Mesodermal cell (in vitro differentiated cells): Measurements from ENCODE around the gene SYNE2.

ENCODE experiments used
- H3K27ac ChIP-seq: 2 replicates; pipeline ENCODE4 v1.7.0; 2013; ENCODE audit warnings: mild to moderate bottlenecking, low read depth, low read length, moderate library complexity; ENCODE audit not compliant: severe bottlenecking
- H3K36me3 ChIP-seq: 2 replicates; pipeline ENCODE4 v1.7.1; 2013; ENCODE audit warnings: mild to moderate bottlenecking, low read length, moderate library complexity; ENCODE audit not compliant: control insufficient read depth, insufficient read depth
- H3K4me1 ChIP-seq: one replicate; pipeline ENCODE4 v1.7.1; 2013; ENCODE audit warnings: mild to moderate bottlenecking, low read length; ENCODE audit not compliant: insufficient read depth, control insufficient read depth, poor library complexity, severe bottlenecking
- H3K4me3 ChIP-seq: 2 replicates; pipeline ENCODE4 v1.7.0; 2013; ENCODE audit warnings: low read length, control low read depth, mild to moderate bottlenecking; ENCODE audit not compliant: insufficient read depth, poor library complexity, severe bottlenecking; ENCODE audit errors: extremely low read depth
- H3K9me3 ChIP-seq: 2 replicates; pipeline ENCODE4 v1.7.1; 2013; ENCODE audit warnings: mild to moderate bottlenecking, low read length, moderate library complexity; ENCODE audit not compliant: control insufficient read depth
- WGBS, 2 experiments: methylation state at CpG; one replicate each; pipeline ENCODE4 v1.1.5; 2013; ENCODE audit warnings: missing lambda C conversion rate in 2 of 2; ENCODE audit not compliant: insufficient coverage in 2 of 2; 5-methylcytosine and 5-hydroxymethylcytosine counted together

Gene SYNE2

GRCh38 chr14:64049616-64050381, 197.0 kb downstream of the SYNE2 start:
- Histone ChIP-seq H3K4me3 (no peak overlapping the region), H3K4me1 (no peaks in the 10 kb centered on the region), H3K9me3 (no peaks in the 10 kb centered on the region), H3K27ac (no peak overlapping the region), H3K36me3 (peaks cover 2% of the 10 kb centered on the region)
- 93 to 100% methylated on average over 2 of the region's 2 CpGs for WGBS, 2 experiments

- Histone ChIP-seq H3K4me1 (no peaks in the 10 kb centered on the region), H3K4me3 (no peak overlapping the region), H3K36me3 (peaks cover 5% of the 10 kb centered on the region), H3K9me3 (no peaks in the 10 kb centered on the region), H3K27ac (no peak overlapping the region)
- 95 to 97% methylated on average over 5 of the region's 10 CpGs for WGBS, 2 experiments
Measured at GRCh38 chr14:64053694-64054669, 201.2 kb downstream of the SYNE2 start.

- H3K4me1 ChIP-seq = no peaks in the 10 kb centered on the region
- WGBS, 2 experiments = 89 to 94% methylated on average over 6 of the region's 6 CpGs
- no peak overlapping the region for H3K27ac ChIP-seq
- peaks cover 2% of the 10 kb centered on the region for H3K36me3 ChIP-seq
- no peaks in the 10 kb centered on the region for H3K9me3 ChIP-seq
- no peak overlapping the region for H3K4me3 ChIP-seq
Measured at GRCh38 chr14:64059454-64060198, 206.8 kb downstream of the SYNE2 start.

GRCh38 chr14:64060199-64060545, 207.4 kb downstream of the SYNE2 start:
- no peak overlapping the region for H3K27ac ChIP-seq
- 100% methylated on average over 1 of the region's 1 CpG; no CpG with 5 or more reads in 1 of the 2 experiments for WGBS, 2 experiments
- no peaks in the 10 kb centered on the region for H3K4me1 ChIP-seq
- no peak overlapping the region for H3K4me3 ChIP-seq
- H3K36me3 ChIP-seq = peaks cover 2% of the 10 kb centered on the region
- no peaks in the 10 kb centered on the region for H3K9me3 ChIP-seq

GRCh38 chr14:64060648-64061096, 207.9 kb downstream of the SYNE2 start:
- H3K27ac ChIP-seq = no peak overlapping the region
- peaks cover 2% of the 10 kb centered on the region for H3K36me3 ChIP-seq
- no peaks in the 10 kb centered on the region for H3K4me1 ChIP-seq
- no peak overlapping the region for H3K4me3 ChIP-seq
- 48 to 71% methylated on average over 1 to 5 of the region's 5 CpGs for WGBS, 2 experiments
- no peaks in the 10 kb centered on the region for H3K9me3 ChIP-seq

GRCh38 chr14:64061115-64061514, 208.3 kb downstream of the SYNE2 start:
- no peaks in the 10 kb centered on the region for H3K4me1 ChIP-seq
- no peak overlapping the region for H3K4me3 ChIP-seq
- H3K36me3 ChIP-seq = no peaks in the 10 kb centered on the region
- no peak overlapping the region for H3K27ac ChIP-seq
- no peaks in the 10 kb centered on the region for H3K9me3 ChIP-seq
- WGBS, 2 experiments = no CpG with 5 or more reads among the region's 1 CpG

- no peaks in the 10 kb centered on the region for H3K36me3 ChIP-seq
- H3K9me3 ChIP-seq = no peaks in the 10 kb centered on the region
- no CpG with 5 or more reads among the region's 1 CpG for WGBS, 2 experiments
- H3K27ac ChIP-seq = no peak overlapping the region
- H3K4me3 ChIP-seq = no peak overlapping the region
- H3K4me1 ChIP-seq = no peaks in the 10 kb centered on the region
Measured at GRCh38 chr14:64061706-64062105, 208.9 kb downstream of the SYNE2 start.

GRCh38 chr14:64062381-64063115, 209.7 kb downstream of the SYNE2 start:
- no peak overlapping the region for H3K27ac ChIP-seq
- no peaks in the 10 kb centered on the region for H3K36me3 ChIP-seq
- 98% methylated on average over 4 of the region's 7 CpGs for WGBS, 2 experiments
- H3K4me3 ChIP-seq = no peak overlapping the region
- H3K9me3 ChIP-seq = no peaks in the 10 kb centered on the region
- H3K4me1 ChIP-seq = no peaks in the 10 kb centered on the region

- 71% methylated on average over 1 of the region's 2 CpGs; no CpG with 5 or more reads in 1 of the 2 experiments for WGBS, 2 experiments
- H3K36me3 ChIP-seq = no peaks in the 10 kb centered on the region
- no peak overlapping the region for H3K27ac ChIP-seq
- H3K4me1 ChIP-seq = no peaks in the 10 kb centered on the region
- no peaks in the 10 kb centered on the region for H3K9me3 ChIP-seq
- H3K4me3 ChIP-seq = no peak overlapping the region
Measured at GRCh38 chr14:64064447-64064846, 211.6 kb downstream of the SYNE2 start.
